GM12878 (cell line): Measurements from ENCODE around the gene ZNF428. TPM values are rescaled to one million over a fixed set of nuclear protein-coding genes. Genes with fewer than 3 reads are reported as not detected.

Source experiments
- ATAC-seq: fragments of 200-7000 bp; cut with Tn5 transposase; 3 replicates; pipeline ENCODE4 v1.9.1; 2020; ENCODE audit warnings: mild to moderate bottlenecking, moderate library complexity
- BruUV-seq: library from RNA; stranded (reverse); fragments of 400-500 nt; replicated peaks from 2 replicates; lab custom pipeline; 2021; lab: Mats Ljungman, UMichigan
- CTCF ChIA-PET: fragments of 300-600 bp; sonication (Branson Sonifier 250); formaldehyde crosslinking; extraction: SDS; loops from one replicate; lab custom pipeline; 2021; ENCODE audit warnings: inconsistent platforms; lab: Yijun Ruan, JAX
- POLR2A ChIA-PET: fragments of 350-600 bp; formaldehyde crosslinking; extraction: SDS; loops from one replicate; lab custom pipeline; 2021; ENCODE audit warnings: inconsistent platforms; lab: Charles Lee
- RAD21 ChIA-PET: fragments of 300-600 bp; sonication (Branson Sonifier 250); formaldehyde crosslinking; loops from one replicate; lab custom pipeline; 2023; ENCODE audit warnings: antibody characterized with exemption; ENCODE audit not compliant: unreplicated experiment; lab: Charles Lee
- SMC1A ChIA-PET: fragments of 300-600 bp; sonication (Branson Sonifier 250); formaldehyde crosslinking; loops from one replicate; lab custom pipeline; 2023; ENCODE audit not compliant: unreplicated experiment, uncharacterized antibody; lab: Charles Lee
- DNase-seq: peaks from one replicate; pipeline ENCODE4 v3.0.0-alpha.2; 2011; ENCODE audit warnings: low read depth, low spot score
- FAIRE-seq: peaks from 3 replicates; lab custom pipeline; 2011; peaks lifted over from hg19 to GRCh38; lab: Jason Lieb, UNC
- H2AFZ ChIP-seq: 2 replicates; pipeline ENCODE4 v1.6.0; 2011; ENCODE audit warnings: low read depth, low read length, control low read depth; ENCODE audit not compliant: control insufficient read depth
- H3K27ac ChIP-seq: 2 replicates; pipeline ENCODE4 v1.5.1; 2011; ENCODE audit warnings: control low read depth; ENCODE audit not compliant: control insufficient read depth, insufficient read depth
- H3K27me3 ChIP-seq, 2 experiments: replicated peaks in 1 of 2; 2 replicates each; pipeline versions ENCODE4 v1.6.0 to v1.6.1; 2011; ENCODE audit warnings: low read length in 1 of 2; ENCODE audit not compliant: control insufficient read depth in 2 of 2, insufficient read depth in 2 of 2
- H3K36me3 ChIP-seq, 2 experiments: 2 replicates each; pipeline ENCODE4 v1.5.1; 2011; ENCODE audit warnings: low read length in 1 of 2; ENCODE audit not compliant: control insufficient read depth in 2 of 2, insufficient read depth in 2 of 2
- H3K4me1 ChIP-seq: 2 replicates; pipeline ENCODE4 v1.6.1; 2011; ENCODE audit warnings: mild to moderate bottlenecking, low read length, moderate library complexity, mixed read lengths; ENCODE audit not compliant: control insufficient read depth, insufficient read depth
- H3K4me2 ChIP-seq: 2 replicates; pipeline ENCODE4 v1.6.0; 2011; ENCODE audit warnings: control low read depth; ENCODE audit not compliant: control insufficient read depth, insufficient read depth
- H3K4me3 ChIP-seq: fragments of 200-600 bp; sonication (generic); 2 replicates; pipeline ENCODE4 v1.5.1; 2016
- H3K79me2 ChIP-seq: 2 replicates; pipeline ENCODE4 v1.6.0; 2011; ENCODE audit warnings: low read length; ENCODE audit not compliant: control insufficient read depth, insufficient read depth
- H3K9ac ChIP-seq: 2 replicates; pipeline ENCODE4 v1.8.0; 2011; ENCODE audit warnings: low read length, control low read depth, mixed read lengths; ENCODE audit not compliant: control insufficient read depth, insufficient read depth
- H3K9me3 ChIP-seq: replicated peaks from 3 replicates; pipeline ENCODE4 v1.5.1; 2011; ENCODE audit warnings: mild to moderate bottlenecking, low read length; ENCODE audit not compliant: control insufficient read depth, insufficient read depth
- H4K20me1 ChIP-seq: 2 replicates; pipeline ENCODE4 v1.6.0; 2011; ENCODE audit not compliant: control insufficient read depth, insufficient read depth
- ATF2 ChIP-seq: IDR thresholded peaks from 2 replicates; pipeline ENCODE4 v1.6.1; 2012; ENCODE audit warnings: low read length, inconsistent platforms
- BACH1 ChIP-seq: fragments of 450-650 bp; IDR thresholded peaks from 2 replicates; pipeline ENCODE4 v1.6.1; 2017; ENCODE audit warnings: mild to moderate bottlenecking, borderline replicate concordance
- DPF2 ChIP-seq: fragments of 450-650 bp; IDR thresholded peaks from 2 replicates; pipeline ENCODE4 v1.6.1; 2017; ENCODE audit warnings: mild to moderate bottlenecking
- EZH2 ChIP-seq: IDR thresholded peaks from 2 replicates; pipeline ENCODE4 v1.6.1; 2012; ENCODE audit warnings: low read depth, mild to moderate bottlenecking, control low read depth, inconsistent platforms, low read length, borderline replicate concordance; ENCODE audit not compliant: control insufficient read depth
- GATAD2B ChIP-seq: fragments of 450-650 bp; conservative IDR thresholded peaks from 2 replicates; pipeline ENCODE4 v1.6.1; 2017; ENCODE audit warnings: low read depth, mild to moderate bottlenecking, moderate library complexity
- IKZF2 ChIP-seq, 2 experiments: fragments of 450-650 bp; IDR thresholded peaks; 2 replicates each; pipeline ENCODE4 v1.6.1; 2017; ENCODE audit warnings: mild to moderate bottlenecking in 2 of 2, moderate library complexity in 2 of 2
- MEF2B ChIP-seq: fragments of 450-650 bp; IDR thresholded peaks from 2 replicates; pipeline ENCODE4 v1.6.1; 2018; ENCODE audit warnings: mild to moderate bottlenecking, moderate library complexity; ENCODE audit not compliant: partially characterized antibody, poor library complexity, severe bottlenecking
- RBBP5 ChIP-seq: fragments of 200-600 bp; sonication (generic); conservative IDR thresholded peaks from 2 replicates; pipeline ENCODE4 v1.6.1; 2016
- REST ChIP-seq: IDR thresholded peaks from 2 replicates; pipeline ENCODE4 v1.6.1; 2012; ENCODE audit warnings: mild to moderate bottlenecking, low read depth, low read length
- SREBF1 ChIP-seq: IDR thresholded peaks from 2 replicates; pipeline ENCODE4 v1.6.1; 2012; ENCODE audit warnings: mild to moderate bottlenecking, low read length
- TCF12 ChIP-seq: IDR thresholded peaks from 2 replicates; pipeline ENCODE4 v1.6.1; 2011; ENCODE audit warnings: low read depth, mild to moderate bottlenecking, low read length
- ZBTB4 ChIP-seq: fragments of 450-650 bp; formaldehyde crosslinking; IDR thresholded peaks from 2 replicates; pipeline ENCODE4 v1.4.0; 2022; ENCODE audit warnings: mild to moderate bottlenecking, moderate library complexity
- ZNF207 ChIP-seq: fragments of 450-650 bp; IDR thresholded peaks from 2 replicates; pipeline ENCODE4 v1.6.1; 2014; ENCODE audit warnings: antibody characterized with exemption, mild to moderate bottlenecking, borderline replicate concordance
- ZNF217 ChIP-seq: fragments of 450-650 bp; IDR thresholded peaks from 2 replicates; pipeline ENCODE4 v1.6.1; 2017; ENCODE audit warnings: antibody characterized with exemption, mild to moderate bottlenecking
- WGBS: methylation state at CpG from one replicate; pipeline ENCODE4 v1.1.6; 2016; ENCODE audit warnings: low lambda C conversion rate; ENCODE audit not compliant: insufficient replicate concordance, insufficient coverage; ENCODE audit errors: missing lambda C conversion rate; 5-methylcytosine and 5-hydroxymethylcytosine counted together
- in situ Hi-C: fragments of 300-500 bp; cut with MboI; formaldehyde crosslinking; loops from 9 replicates; pipeline ENCODE4 v1.14.3; 2018; ENCODE audit warnings: mixed read lengths
- intact Hi-C: fragments of 100-400 bp; cut with micrococcal nuclease; formaldehyde crosslinking; loops from one replicate; pipeline ENCODE4 v1.14.2; 2022; ENCODE audit not compliant: unreplicated experiment
- polyA plus RNA-seq, 11 experiments: library from polyadenylated mRNA; depleted of rRNA in 4 of 11; unstranded in 6 of 11; stranded (reverse) in 5 of 11; fragments of >200 nt; fragmentation: Nextera tagmentation in 4 of 11; fragmentation: Illumina TruSeq in 1 of 11; extraction: Ambion mirVana in 4 of 11; extraction: Trizol in 1 of 11; gene quantifications; 1 replicate in 1 of 11; 2 replicates in 10 of 11; pipeline versions ENCODE4 v1.2.1 to v1.2.3, GENCODE V29; 2011 to 2016; ENCODE audit warnings: inconsistent platforms in 2 of 11, missing spikeins in 2 of 11, low read depth in 1 of 11
- total RNA-seq, 4 experiments: library from RNA; depleted of rRNA in 3 of 4; stranded (reverse); fragments of >200 nt in 3 of 4; fragmentation: Illumina TruSeq in 1 of 4; extraction: Trizol in 1 of 4; gene quantifications; 2 replicates each; pipeline versions ENCODE4 v1.2.1 to v1.2.3, GENCODE V29; 2013 to 2021

ZNF428 gene
- total and polyA plus RNA-seq, 10 of the 15 experiments (the other 5 are each of a cell fraction or from before 2014, with no cell fraction given): 0.27 to 57.8 (median 20.4) TPM

GRCh38 chr19:43562698-43563241 is 56.7 kb downstream of the ZNF428 start (continued):
- TF ChIP-seq ATF2 (peak; percentile 32; the same call in 1 of the 2 replicates), TCF12 (0 out of 2 replicates have a peak, but pooled peaks have one; percentile 45), BACH1 (0 out of 2 replicates have a peak, but pooled peaks have one; percentile 27), ZNF217 (peak; percentile 12; the same call in 1 of the 2 replicates), SREBF1 (no peak), IKZF2 (IDR thresholded peaks at IDR 0.05) (peak; percentile 58 to 74; a peak in 3 of 4 replicates), EZH2 (no peak), DPF2 (peak; percentile 85), MEF2B (peak; percentile 83), GATAD2B (peak; percentile 58; the same call in 1 of the 2 replicates)
- TF ChIP-seq, all 136 proteins: peak for 28

- H3K79me2 ChIP-seq: no peaks in the 10 kb centered on the region
- H3K27me3 ChIP-seq: no peaks in the 10 kb centered on the region
- in situ Hi-C loops: no loop called here
- H4K20me1 ChIP-seq: no peaks in the 10 kb centered on the region
- H3K36me3 ChIP-seq: no peaks in the 10 kb centered on the region; a peak in 1 of 4 replicates
- ATAC-seq: no peak
- peak overlapping the region; percentile 62 for H3K27ac ChIP-seq
- H3K4me3 ChIP-seq: no peak overlapping the region
- ChIA-PET RAD21 (interaction anchor here (1.8 kb wide), 1 partner anchor 32 kb away, joined by 11 read pairs; no protein-coding TSS in a partner anchor), CTCF (interaction anchor here (0.6 to 2.3 kb wide), 3 partner anchors 32 to 163 kb away, joined by 3 to 13 read pairs (median 3); partner anchors contain the start of gene ZNF576), SMC1A (no interaction called here), POLR2A (interaction anchor here (0.9 kb wide), 1 partner anchor 37 kb away, joined by 10 read pairs; no protein-coding TSS in a partner anchor)
- H3K9ac ChIP-seq: no peak overlapping the region
- H3K4me2 ChIP-seq: peak overlapping the region; percentile 34
- H3K4me1 ChIP-seq: peaks cover 12% of the 10 kb centered on the region
- no peak overlapping the region; the same call in 1 of the 2 replicates for H2AFZ ChIP-seq
- DNase-seq: no peak
- FAIRE-seq: no peak
- no peaks in the 10 kb centered on the region for H3K9me3 ChIP-seq
- intact Hi-C loops: no loop called here
- BruUV-seq: no TSS peak
- 36% methylated on average over 6 of the region's 6 CpGs for WGBS
- no peak for TF ChIP-seq RBBP5
- peak; percentile 20; the same call in 1 of the 2 replicates for TF ChIP-seq ZNF217
- no peak for TF ChIP-seq GATAD2B
- TF ChIP-seq ZNF207: no peak
- TF ChIP-seq ZBTB4: no peak
- no peak for TF ChIP-seq REST
These were observed 57.2 kb downstream of the ZNF428 start for GRCh38 chr19:43562226-43562697.
